HFFc6 (cell line): ENCODE measurements around the gene NAV2. TPM values are rescaled to one million over a fixed set of nuclear protein-coding genes. Genes with fewer than 3 reads are reported as not detected.

Experiments used
- DNase-seq: peaks from one replicate; pipeline ENCODE4 v3.0.0-alpha.2; 2018
- H3K27ac Mint-ChIP-seq: 2 replicates; pipeline ENCODE4 v1.8.0; 2020; ENCODE audit warnings: mild to moderate bottlenecking, mixed read lengths
- H3K27me3 Mint-ChIP-seq: 2 replicates; pipeline ENCODE4 v1.8.0; 2021; ENCODE audit warnings: mild to moderate bottlenecking, moderate library complexity, mixed read lengths; ENCODE audit not compliant: insufficient read depth
- H3K36me3 Mint-ChIP-seq: 2 replicates; pipeline ENCODE4 v1.8.0; 2021; ENCODE audit warnings: low read depth, mixed read lengths
- H3K4me1 Mint-ChIP-seq: 2 replicates; pipeline ENCODE4 v1.8.0; 2020; ENCODE audit warnings: low read depth, mixed read lengths
- H3K4me3 Mint-ChIP-seq: 2 replicates; pipeline ENCODE4 v1.8.0; 2020; ENCODE audit warnings: mild to moderate bottlenecking, moderate library complexity, mixed read lengths
- H3K9me3 Mint-ChIP-seq: 2 replicates; pipeline ENCODE4 v1.8.0; 2020; ENCODE audit warnings: mild to moderate bottlenecking, mixed read lengths
- CTCF ChIP-seq: fragments of 200-600 bp; sonication (generic); IDR thresholded peaks from 2 replicates; pipeline ENCODE4 v1.5.0; 2021; ENCODE audit warnings: antibody characterized with exemption, mild to moderate bottlenecking
- total RNA-seq, 6 experiments: library from RNA; stranded (reverse); fragmentation: NEBNext Ultra II Directional; extraction: Animal tissue kit (Norgen Biotek cat#: 25700); gene quantifications; 2 replicates in 1 of 6; 3 replicates in 5 of 6; pipeline ENCODE4 v1.2.3, GENCODE V29; 2021

NAV2 gene
- total RNA-seq, 6 experiments from 2014 or later, result 12.4 to 34.9 (median 31.8) TPM

- no peaks in the 10 kb centered on the region for H3K9me3 Mint-ChIP-seq
- no peak for TF ChIP-seq CTCF
- no peak overlapping the region for H3K4me3 Mint-ChIP-seq
- H3K36me3 Mint-ChIP-seq, result peaks cover 40% of the 10 kb centered on the region
- no peak for DNase-seq
- peaks cover 4% of the 10 kb centered on the region for H3K27me3 Mint-ChIP-seq
- peak overlapping the region; percentile 72 for H3K27ac Mint-ChIP-seq
- H3K4me1 Mint-ChIP-seq, result peaks cover 26% of the 10 kb centered on the region
Observed at GRCh38 chr11:20042045-20042639, 329.5 kb downstream of the NAV2 start.

GRCh38 chr11:20042811-20043341, 330.2 kb downstream of the NAV2 start:
- peaks cover 34% of the 10 kb centered on the region for H3K4me1 Mint-ChIP-seq
- H3K27ac Mint-ChIP-seq, result no peak overlapping the region
- H3K9me3 Mint-ChIP-seq, result no peaks in the 10 kb centered on the region
- DNase-seq, result no peak
- H3K36me3 Mint-ChIP-seq, result peaks cover 40% of the 10 kb centered on the region
- no peak for TF ChIP-seq CTCF
- H3K27me3 Mint-ChIP-seq, result peaks cover 4% of the 10 kb centered on the region
- H3K4me3 Mint-ChIP-seq, result no peak overlapping the region

- no peak overlapping the region for H3K27ac Mint-ChIP-seq
- H3K4me1 Mint-ChIP-seq, result peaks cover 45% of the 10 kb centered on the region
- no peaks in the 10 kb centered on the region for H3K9me3 Mint-ChIP-seq
- no peak for TF ChIP-seq CTCF
- no peak for DNase-seq
- H3K36me3 Mint-ChIP-seq, result peaks cover 47% of the 10 kb centered on the region
- H3K27me3 Mint-ChIP-seq, result peaks cover 4% of the 10 kb centered on the region
- no peak overlapping the region for H3K4me3 Mint-ChIP-seq
Observed at GRCh38 chr11:20043992-20044391, 331.4 kb downstream of the NAV2 start.

- no peak for DNase-seq
- Mint-ChIP-seq H3K36me3 (peaks cover 44% of the 10 kb centered on the region), H3K27ac (no peak overlapping the region), H3K4me1 (peaks cover 57% of the 10 kb centered on the region), H3K27me3 (no peaks in the 10 kb centered on the region; the same call in 1 of the 2 replicates), H3K9me3 (no peaks in the 10 kb centered on the region), H3K4me3 (no peak overlapping the region)
- no peak for TF ChIP-seq CTCF
Observed at GRCh38 chr11:20045098-20045688, 332.6 kb downstream of the NAV2 start.

GRCh38 chr11:20046416-20046815, 333.8 kb downstream of the NAV2 start:
- Mint-ChIP-seq H3K9me3 (no peaks in the 10 kb centered on the region), H3K27me3 (no peaks in the 10 kb centered on the region; the same call in 1 of the 2 replicates), H3K36me3 (peaks cover 48% of the 10 kb centered on the region), H3K4me1 (peaks cover 63% of the 10 kb centered on the region), H3K4me3 (no peak overlapping the region), H3K27ac (no peak overlapping the region)
- no peak for DNase-seq
- TF ChIP-seq CTCF, result no peak
